HUES6 (cell line): ENCODE data around the gene ZRANB3.
"Not testable (repeated sequence)": the region's sequence is repeated elsewhere in the genome, so short reads cannot be mapped to it uniquely, and the experiment has no call there.

ENCODE experiments used
- H3K27ac ChIP-seq: 2 replicates; pipeline ENCODE4 v1.7.0; 2013; ENCODE audit warnings: low read depth, mild to moderate bottlenecking, low read length, inconsistent platforms
- H3K27me3 ChIP-seq: 2 replicates; pipeline ENCODE4 v1.6.1; 2013; ENCODE audit warnings: low read length; ENCODE audit not compliant: control insufficient read depth, insufficient read depth
- H3K36me3 ChIP-seq: 2 replicates; pipeline ENCODE4 v1.6.1; 2013; ENCODE audit warnings: low read length; ENCODE audit not compliant: control insufficient read depth, insufficient read depth
- H3K4me1 ChIP-seq: 2 replicates; pipeline ENCODE4 v1.6.1; 2013; ENCODE audit warnings: low read length; ENCODE audit not compliant: control insufficient read depth, insufficient read depth
- H3K4me3 ChIP-seq: 2 replicates; pipeline ENCODE4 v1.5.1; 2013; ENCODE audit warnings: low read depth, low read length
- H3K9ac ChIP-seq: one replicate; pipeline ENCODE4 v1.6.1; 2013; ENCODE audit warnings: mild to moderate bottlenecking, low read length
- H3K9me3 ChIP-seq: 2 replicates; pipeline ENCODE4 v1.6.1; 2013; ENCODE audit warnings: low read depth, low read length; ENCODE audit not compliant: control insufficient read depth, insufficient read depth

The ZRANB3 gene

DNA sequence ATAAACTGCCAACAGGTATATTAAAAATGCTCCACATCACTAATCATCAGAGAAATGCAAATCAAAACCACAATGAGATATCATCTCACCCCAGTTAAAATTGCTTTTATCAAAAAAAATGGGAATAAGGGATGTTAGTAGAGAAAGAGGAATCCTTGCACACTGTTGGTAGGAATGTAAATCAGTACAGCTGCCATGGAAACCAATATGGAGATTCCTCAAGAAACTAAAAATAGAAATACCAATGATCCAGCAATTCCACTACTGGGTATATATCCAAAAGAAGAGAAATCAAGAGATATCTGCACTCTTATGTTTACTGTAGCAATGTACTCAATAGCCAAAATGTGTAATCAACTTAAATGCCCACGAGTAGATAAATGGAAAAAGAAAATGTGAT is 40.6 kb downstream of the ZRANB3 start:
- no peak overlapping the region for H3K27ac ChIP-seq
- peaks cover 16% of the 10 kb centered on the region for H3K36me3 ChIP-seq
- H3K9me3 ChIP-seq, result peaks cover 14% of the 10 kb centered on the region; the same call in 1 of the 2 replicates
- H3K4me1 ChIP-seq, result no peaks in the 10 kb centered on the region
- no peak overlapping the region for H3K9ac ChIP-seq
- no peaks in the 10 kb centered on the region for H3K27me3 ChIP-seq
- no peak overlapping the region for H3K4me3 ChIP-seq

DNA sequence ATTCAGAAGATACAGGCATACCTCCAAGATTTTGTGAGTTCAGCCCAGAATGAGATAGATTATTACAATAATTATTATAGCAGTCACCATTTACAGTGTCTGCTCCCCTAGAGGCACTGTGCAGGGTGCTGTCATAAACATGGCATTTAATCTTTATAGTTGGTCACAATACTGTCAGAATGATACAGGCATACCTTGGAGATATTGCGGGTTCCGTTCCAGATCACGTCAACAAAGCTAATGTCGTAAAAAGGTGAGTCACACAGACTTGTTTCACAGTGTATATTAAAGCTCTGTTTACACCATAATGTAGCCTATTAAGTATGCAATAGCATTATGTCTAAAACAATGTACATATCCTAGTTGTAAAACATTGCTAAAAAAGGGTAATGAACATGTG is 45.6 kb downstream of the ZRANB3 start:
- peaks cover 17% of the 10 kb centered on the region; the same call in 1 of the 2 replicates for H3K9me3 ChIP-seq
- no peak overlapping the region for H3K9ac ChIP-seq
- H3K4me1 ChIP-seq, result no peaks in the 10 kb centered on the region
- peaks cover 20% of the 10 kb centered on the region for H3K36me3 ChIP-seq
- no peak overlapping the region for H3K4me3 ChIP-seq
- no peaks in the 10 kb centered on the region for H3K27me3 ChIP-seq
- no peak overlapping the region for H3K27ac ChIP-seq

DNA sequence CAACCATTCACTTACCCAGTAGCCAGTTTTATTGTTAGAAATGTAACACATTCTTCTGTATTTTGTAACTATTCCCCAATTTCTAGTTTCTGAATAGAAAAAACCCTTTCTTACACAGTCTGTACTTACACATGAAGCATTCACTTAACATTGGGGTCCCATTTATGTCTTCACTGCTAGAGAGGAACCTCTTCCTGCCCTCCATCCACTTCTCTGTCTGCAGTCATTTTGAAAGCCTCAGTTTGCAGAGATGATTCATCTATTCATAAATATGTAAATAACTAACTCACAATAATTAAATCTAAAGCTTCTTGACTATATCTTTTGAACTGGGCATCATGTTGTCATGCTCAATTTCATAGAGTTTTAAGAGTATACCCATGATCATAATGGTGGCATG is 55.9 kb downstream of the ZRANB3 start:
- H3K9ac ChIP-seq, result no peak overlapping the region
- no peaks in the 10 kb centered on the region for H3K27me3 ChIP-seq
- H3K4me1 ChIP-seq, result no peaks in the 10 kb centered on the region
- no peak overlapping the region for H3K27ac ChIP-seq
- H3K9me3 ChIP-seq, result no peaks in the 10 kb centered on the region
- H3K36me3 ChIP-seq, result no peaks in the 10 kb centered on the region
- H3K4me3 ChIP-seq, result no peak overlapping the region

DNA sequence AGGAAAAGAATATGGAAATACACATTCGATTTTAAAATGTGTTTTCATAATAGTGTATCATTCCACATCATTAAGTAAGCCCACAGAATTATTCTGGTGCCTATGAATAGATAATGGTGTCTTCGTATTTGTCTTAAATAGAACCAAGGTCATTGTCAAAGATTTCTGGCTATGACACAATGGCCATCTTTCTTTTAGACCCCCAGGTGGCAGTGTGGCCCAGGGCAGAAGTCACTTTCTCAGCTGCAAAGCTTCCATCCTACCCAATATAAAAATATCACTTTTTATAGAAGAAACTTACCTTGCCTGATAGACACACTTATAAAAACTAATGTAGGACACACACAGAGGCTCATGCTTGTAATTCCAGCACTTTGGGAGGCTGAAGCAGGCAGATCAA is 57.5 kb downstream of the ZRANB3 start:
- H3K27ac ChIP-seq, result no peak overlapping the region
- no peak overlapping the region for H3K9ac ChIP-seq
- no peaks in the 10 kb centered on the region for H3K36me3 ChIP-seq
- no peaks in the 10 kb centered on the region for H3K27me3 ChIP-seq
- no peaks in the 10 kb centered on the region for H3K9me3 ChIP-seq
- H3K4me1 ChIP-seq, result no peaks in the 10 kb centered on the region
- no peak overlapping the region for H3K4me3 ChIP-seq

DNA sequence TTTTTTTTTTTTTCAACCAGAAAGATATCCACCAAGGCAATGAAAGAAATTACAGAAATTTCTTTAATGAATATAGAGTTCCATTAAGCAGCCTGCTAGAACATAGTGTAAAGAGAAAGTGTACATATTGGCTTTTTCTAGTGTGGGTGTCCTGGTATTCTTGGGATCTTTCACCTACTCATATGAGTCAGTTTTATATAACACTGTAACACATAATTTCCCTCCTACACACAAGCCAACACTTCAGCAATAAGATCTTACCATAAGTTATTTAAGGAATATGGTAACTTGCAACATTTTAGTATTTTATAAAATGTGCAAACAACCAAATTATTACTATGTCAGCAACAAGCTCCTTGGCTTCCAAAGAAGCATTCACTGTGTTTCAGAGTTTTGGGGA is 59.9 kb downstream of the ZRANB3 start:
- Histone ChIP-seq H3K9ac (no peak overlapping the region), H3K36me3 (no peaks in the 10 kb centered on the region), H3K9me3 (no peaks in the 10 kb centered on the region), H3K4me1 (no peaks in the 10 kb centered on the region), H3K27ac (no peak overlapping the region), H3K4me3 (no peak overlapping the region), H3K27me3 (no peaks in the 10 kb centered on the region)

DNA sequence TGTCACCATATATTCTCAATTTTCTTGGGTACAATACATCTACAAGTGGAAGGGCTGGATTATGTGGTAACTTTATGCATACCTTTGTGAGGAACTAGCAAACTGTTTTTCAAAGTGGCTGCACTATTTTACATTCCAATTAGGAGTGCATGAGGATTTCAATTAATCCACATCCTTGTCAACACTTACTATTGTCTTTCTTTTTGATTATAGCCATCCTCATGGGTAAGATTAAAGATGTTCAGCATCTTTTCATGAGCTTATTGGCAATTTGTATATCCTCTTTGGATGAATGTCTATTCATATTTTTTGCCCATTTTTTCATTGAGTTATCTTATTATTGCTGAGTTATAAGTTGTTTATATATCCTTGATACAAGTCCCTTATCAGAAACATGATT is 73.7 kb downstream of the ZRANB3 start:
- no peak overlapping the region for H3K27ac ChIP-seq

DNA sequence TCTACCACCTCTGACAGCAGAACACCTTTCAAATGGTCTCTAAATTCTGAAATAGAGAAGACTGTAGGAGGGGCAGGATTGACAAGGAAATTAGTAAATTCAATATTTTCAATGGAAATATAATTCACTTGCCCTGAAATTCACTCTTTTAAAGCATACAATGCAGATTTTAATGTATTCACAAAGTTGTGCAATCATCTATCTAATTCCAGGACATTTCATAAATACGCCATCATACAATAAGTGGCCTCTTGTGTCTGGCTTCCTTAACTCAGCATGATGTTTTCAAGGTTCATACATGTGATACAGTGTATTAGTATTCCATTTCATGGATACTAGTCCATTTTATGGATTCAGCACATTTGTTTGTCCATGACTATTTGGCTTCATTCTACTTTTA is 74.2 kb downstream of the ZRANB3 start:
- H3K27me3 ChIP-seq, result no peaks in the 10 kb centered on the region
- no peak overlapping the region for H3K27ac ChIP-seq
- H3K4me3 ChIP-seq, result no peak overlapping the region
- no peak overlapping the region for H3K9ac ChIP-seq
- no peaks in the 10 kb centered on the region for H3K4me1 ChIP-seq
- H3K36me3 ChIP-seq, result no peaks in the 10 kb centered on the region; the same call in 1 of the 2 replicates
- peaks cover 39% of the 10 kb centered on the region for H3K9me3 ChIP-seq

More for the DNA sequence above, 73.7 kb downstream of the ZRANB3 start:
- Histone ChIP-seq H3K4me3 (no peak overlapping the region), H3K4me1 (no peaks in the 10 kb centered on the region), H3K27me3 (no peaks in the 10 kb centered on the region), H3K36me3 (no peaks in the 10 kb centered on the region; the same call in 1 of the 2 replicates), H3K9me3 (peaks cover 34% of the 10 kb centered on the region), H3K9ac (no peak overlapping the region)

DNA sequence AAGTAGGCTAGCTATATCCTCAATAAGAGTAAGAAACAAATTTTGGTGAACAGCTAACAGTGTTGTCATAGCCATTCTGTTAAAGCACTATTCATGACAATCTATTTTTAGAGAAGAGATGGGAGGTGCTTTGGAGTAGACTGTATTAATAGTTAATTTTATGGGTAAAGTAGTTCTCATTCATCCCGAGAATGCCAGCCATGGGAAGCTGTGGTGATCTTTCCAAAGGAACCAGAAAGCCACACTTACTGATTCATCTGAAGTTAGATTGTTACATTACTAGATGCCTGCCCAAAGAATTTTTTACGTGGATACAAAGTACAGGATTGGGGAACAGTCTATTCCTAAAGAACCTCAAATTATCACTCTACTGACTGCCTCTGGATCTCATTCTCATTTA is 74.6 kb downstream of the ZRANB3 start:
- Histone ChIP-seq H3K4me3 (no peak overlapping the region), H3K27me3 (no peaks in the 10 kb centered on the region), H3K36me3 (no peaks in the 10 kb centered on the region; the same call in 1 of the 2 replicates), H3K27ac (no peak overlapping the region), H3K9me3 (peaks cover 42% of the 10 kb centered on the region), H3K4me1 (no peaks in the 10 kb centered on the region), H3K9ac (no peak overlapping the region)

DNA sequence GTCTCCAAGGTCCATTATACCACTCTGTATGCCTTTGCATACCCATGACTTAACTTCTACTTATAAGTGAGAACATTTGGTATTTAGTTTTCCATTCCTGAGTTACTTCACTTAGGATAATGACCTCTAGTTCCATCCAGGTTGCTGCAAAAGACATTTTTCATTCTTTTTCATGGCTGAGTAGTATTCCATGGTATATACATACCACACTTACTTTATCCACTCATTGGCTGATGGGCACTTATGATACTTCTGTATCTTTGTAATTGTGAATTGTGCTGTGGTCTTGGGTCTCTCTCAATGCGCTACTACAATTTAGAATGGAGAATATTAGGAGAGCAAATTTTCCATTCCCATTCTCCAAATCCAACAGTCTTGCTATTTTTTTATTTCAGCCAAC is 76.4 kb downstream of the ZRANB3 start:
- Histone ChIP-seq H3K9ac (no peak overlapping the region), H3K27ac (no peak overlapping the region), H3K9me3 (peaks cover 42% of the 10 kb centered on the region), H3K36me3 (no peaks in the 10 kb centered on the region; the same call in 1 of the 2 replicates), H3K4me1 (no peaks in the 10 kb centered on the region), H3K27me3 (no peaks in the 10 kb centered on the region), H3K4me3 (no peak overlapping the region)

DNA sequence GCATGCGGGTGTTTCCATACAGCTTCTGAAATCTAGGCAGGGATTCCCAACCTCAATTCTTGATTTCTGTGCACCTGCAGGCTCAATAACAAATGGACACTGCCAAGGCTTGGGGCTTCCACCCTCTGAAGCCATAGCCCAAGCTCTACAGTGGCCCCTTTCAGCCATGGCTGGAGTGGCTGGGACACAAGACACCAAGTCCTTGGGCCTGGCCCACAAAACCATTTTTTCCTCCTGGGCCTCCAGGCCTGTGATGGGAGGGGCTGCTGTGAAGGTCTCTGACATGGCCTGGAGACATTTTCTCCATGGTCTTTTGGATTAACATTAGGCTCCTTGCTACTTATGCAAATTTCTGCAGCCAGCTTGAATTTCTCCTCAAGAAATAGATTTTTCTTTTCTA is 78.0 kb downstream of the ZRANB3 start:
- H3K9ac ChIP-seq, H3K4me3 ChIP-seq, H3K4me1 ChIP-seq, H3K36me3 ChIP-seq, H3K27ac ChIP-seq, H3K27me3 ChIP-seq: not testable (repeated sequence)
- peaks cover 42% of the 10 kb centered on the region for H3K9me3 ChIP-seq

DNA sequence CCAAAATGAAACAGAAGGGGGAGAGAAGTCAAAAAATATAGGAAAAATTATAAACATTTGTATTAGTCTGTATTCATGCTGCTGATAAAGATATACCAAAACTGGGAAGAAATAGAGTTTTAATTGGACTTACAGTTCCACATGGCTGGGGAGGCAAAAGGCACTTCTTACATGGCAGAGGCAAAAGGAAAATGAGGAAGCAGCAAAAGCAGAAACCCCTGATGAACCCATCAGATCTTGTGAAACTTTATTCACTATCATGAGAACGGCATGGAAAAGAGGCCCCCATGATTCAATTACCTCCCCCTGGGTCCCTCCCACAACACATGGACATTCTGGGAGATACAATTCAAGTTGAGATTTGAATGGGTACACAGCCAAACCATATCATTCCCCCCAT is 79.1 kb downstream of the ZRANB3 start:
- Histone ChIP-seq H3K27ac (no peak overlapping the region), H3K4me1 (no peaks in the 10 kb centered on the region), H3K4me3 (no peak overlapping the region), H3K36me3 (no peaks in the 10 kb centered on the region), H3K9me3 (peaks cover 37% of the 10 kb centered on the region), H3K9ac (no peak overlapping the region), H3K27me3 (no peaks in the 10 kb centered on the region)

DNA sequence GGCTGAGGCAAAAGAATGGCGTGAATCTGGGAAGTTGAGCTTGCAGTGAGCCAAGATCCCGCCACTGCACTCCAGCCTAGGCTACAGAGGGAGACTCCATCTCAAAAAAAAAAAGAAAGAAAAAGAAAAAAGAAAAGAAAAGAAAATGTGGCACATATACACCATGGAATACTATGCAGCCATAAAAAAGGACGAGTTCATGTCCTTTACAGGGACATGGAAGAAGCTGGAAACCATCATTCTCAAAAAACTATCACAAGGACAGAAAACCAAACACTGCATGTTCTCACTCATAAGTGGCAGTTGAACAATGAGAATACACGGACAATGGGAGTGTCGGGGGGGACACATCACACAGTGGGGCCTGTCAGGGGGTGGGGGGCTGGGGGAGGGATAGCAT is 88.0 kb downstream of the ZRANB3 start:
- not testable (repeated sequence) for H3K4me3 ChIP-seq, H3K9me3 ChIP-seq

More for the DNA sequence above, 88.0 kb downstream of the ZRANB3 start:
- not testable (repeated sequence) for H3K27me3 ChIP-seq, H3K4me1 ChIP-seq, H3K9ac ChIP-seq, H3K27ac ChIP-seq, H3K36me3 ChIP-seq
